ENCODE measurements around the gene TRPC4AP.

Gene TRPC4AP

DNA sequence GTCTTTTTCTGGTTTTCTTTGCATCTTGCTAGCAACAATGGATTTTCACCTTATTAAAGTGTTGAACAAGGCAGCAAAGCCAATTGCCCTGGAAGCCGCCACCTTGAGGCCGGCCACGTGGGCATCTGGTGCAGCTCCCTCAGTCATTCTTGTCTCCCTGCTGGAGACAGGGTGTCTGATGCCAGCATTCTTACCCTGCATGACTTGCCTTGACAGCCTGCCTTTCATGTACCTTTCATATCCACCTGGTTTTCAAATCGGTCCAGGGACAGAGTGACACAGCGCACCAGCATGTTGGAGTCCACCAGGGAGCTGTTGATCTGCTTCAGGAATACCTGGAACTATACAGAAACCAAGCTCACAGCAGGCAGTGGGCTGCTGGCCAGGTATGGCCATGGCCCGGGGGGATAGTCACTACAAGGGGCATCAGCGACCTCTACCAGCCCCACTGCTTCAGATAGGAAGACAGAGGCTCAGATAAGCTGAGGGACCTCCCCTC lies 87.1 kb downstream of the TRPC4AP start:
- TF ChIP-seq PPARA (CRISPR knock-in tag; IDR thresholded peaks at IDR 0.05; ENCODE audit: borderline replicate concordance), result no peak
- TF ChIP-seq, protein P1, sequence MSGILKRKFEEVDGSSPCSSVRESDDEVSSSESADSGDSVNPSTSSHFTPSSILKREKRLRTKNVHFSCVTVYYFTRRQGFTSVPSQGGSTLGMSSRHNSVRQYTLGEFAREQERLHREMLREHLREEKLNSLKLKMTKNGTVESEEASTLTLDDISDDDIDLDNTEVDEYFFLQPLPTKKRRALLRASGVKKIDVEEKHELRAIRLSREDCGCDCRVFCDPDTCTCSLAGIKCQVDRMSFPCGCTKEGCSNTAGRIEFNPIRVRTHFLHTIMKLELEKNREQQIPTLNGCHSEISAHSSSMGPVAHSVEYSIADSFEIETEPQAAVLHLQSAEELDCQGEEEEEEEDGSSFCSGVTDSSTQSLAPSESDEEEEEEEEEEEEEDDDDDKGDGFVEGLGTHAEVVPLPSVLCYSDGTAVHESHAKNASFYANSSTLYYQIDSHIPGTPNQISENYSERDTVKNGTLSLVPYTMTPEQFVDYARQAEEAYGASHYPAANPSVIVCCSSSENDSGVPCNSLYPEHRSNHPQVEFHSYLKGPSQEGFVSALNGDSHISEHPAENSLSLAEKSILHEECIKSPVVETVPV (CRISPR knock-in tag; IDR thresholded peaks at IDR 0.05), result no peak
- no peak for TF ChIP-seq RARB (CRISPR knock-in tag; IDR thresholded peaks at IDR 0.05)
- TF ChIP-seq ZNF70 (CRISPR knock-in tag; IDR thresholded peaks at IDR 0.05), result no peak
- TF ChIP-seq SNAI2 (CRISPR knock-in tag; IDR thresholded peaks at IDR 0.05), result no peak
- TF ChIP-seq, protein P2, sequence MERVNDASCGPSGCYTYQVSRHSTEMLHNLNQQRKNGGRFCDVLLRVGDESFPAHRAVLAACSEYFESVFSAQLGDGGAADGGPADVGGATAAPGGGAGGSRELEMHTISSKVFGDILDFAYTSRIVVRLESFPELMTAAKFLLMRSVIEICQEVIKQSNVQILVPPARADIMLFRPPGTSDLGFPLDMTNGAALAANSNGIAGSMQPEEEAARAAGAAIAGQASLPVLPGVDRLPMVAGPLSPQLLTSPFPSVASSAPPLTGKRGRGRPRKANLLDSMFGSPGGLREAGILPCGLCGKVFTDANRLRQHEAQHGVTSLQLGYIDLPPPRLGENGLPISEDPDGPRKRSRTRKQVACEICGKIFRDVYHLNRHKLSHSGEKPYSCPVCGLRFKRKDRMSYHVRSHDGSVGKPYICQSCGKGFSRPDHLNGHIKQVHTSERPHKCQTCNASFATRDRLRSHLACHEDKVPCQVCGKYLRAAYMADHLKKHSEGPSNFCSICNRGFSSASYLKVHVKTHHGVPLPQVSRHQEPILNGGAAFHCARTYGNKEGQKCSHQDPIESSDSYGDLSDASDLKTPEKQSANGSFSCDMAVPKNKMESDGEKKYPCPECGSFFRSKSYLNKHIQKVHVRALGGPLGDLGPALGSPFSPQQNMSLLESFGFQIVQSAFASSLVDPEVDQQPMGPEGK (CRISPR knock-in tag; IDR thresholded peaks at IDR 0.05; ENCODE audit: borderline replicate concordance), result no peak
- ATAC-seq, result no peak

DNA sequence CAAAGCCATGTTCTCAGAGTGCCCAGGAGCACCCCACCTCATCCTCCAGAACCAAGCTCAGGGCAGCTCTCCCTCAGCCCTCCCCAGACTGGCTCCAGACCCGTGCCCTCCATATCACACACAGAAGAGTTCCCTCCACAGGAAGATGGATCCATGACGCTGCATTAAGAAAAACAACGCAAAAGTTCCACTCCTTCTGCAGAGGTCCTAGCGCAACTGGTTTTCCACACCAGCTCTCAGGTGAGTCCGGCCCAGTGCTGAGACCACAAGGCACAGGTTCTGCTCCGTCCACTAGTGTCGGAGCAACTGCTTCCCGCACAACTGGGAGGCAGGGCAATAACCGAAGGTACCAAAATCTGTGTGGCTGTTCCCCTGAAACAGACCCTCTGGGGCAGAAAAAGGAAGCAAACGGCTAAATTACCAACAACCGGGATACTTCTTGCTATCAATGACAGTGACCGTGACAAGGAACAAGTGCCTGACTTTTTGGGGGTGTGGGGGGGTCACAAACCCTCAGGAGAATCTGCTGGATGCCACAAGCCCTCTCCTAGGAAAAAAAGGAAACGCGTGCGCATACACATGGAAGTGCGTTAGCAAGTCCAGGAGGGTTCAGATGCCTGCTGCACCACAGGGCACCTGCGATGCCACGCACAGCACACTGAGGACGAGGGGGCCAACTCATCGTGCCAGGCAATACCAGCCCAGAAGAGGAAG lies 87.7 kb downstream of the TRPC4AP start:
- no peak for TF ChIP-seq BACH2 (CRISPR knock-in tag; IDR thresholded peaks at IDR 0.05; ENCODE audit: borderline replicate concordance)
- no peak for TF ChIP-seq ZNF70 (CRISPR knock-in tag; IDR thresholded peaks at IDR 0.05)
- TF ChIP-seq, protein P1 (CRISPR knock-in tag; IDR thresholded peaks at IDR 0.05), result no peak
- no peak for TF ChIP-seq ZNF565 (CRISPR knock-in tag; conservative IDR thresholded peaks at IDR 0.05; ENCODE audit: low read depth)
- TF ChIP-seq, protein P3, sequence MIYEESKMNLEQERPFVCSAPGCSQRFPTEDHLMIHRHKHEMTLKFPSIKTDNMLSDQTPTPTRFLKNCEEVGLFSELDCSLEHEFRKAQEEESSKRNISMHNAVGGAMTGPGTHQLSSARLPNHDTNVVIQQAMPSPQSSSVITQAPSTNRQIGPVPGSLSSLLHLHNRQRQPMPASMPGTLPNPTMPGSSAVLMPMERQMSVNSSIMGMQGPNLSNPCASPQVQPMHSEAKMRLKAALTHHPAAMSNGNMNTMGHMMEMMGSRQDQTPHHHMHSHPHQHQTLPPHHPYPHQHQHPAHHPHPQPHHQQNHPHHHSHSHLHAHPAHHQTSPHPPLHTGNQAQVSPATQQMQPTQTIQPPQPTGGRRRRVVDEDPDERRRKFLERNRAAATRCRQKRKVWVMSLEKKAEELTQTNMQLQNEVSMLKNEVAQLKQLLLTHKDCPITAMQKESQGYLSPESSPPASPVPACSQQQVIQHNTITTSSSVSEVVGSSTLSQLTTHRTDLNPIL (CRISPR knock-in tag; IDR thresholded peaks at IDR 0.05; ENCODE audit: low read depth), result no peak
- no peak for TF ChIP-seq ISL1 (CRISPR knock-in tag; IDR thresholded peaks at IDR 0.05)
- TF ChIP-seq GLIS3 (CRISPR knock-in tag; IDR thresholded peaks at IDR 0.05), result no peak
- no peak for TF ChIP-seq TOX (CRISPR knock-in tag; IDR thresholded peaks at IDR 0.05; ENCODE audit: borderline replicate concordance)
- TF ChIP-seq, protein P2 (CRISPR knock-in tag; IDR thresholded peaks at IDR 0.05; ENCODE audit: borderline replicate concordance), result no peak
- TF ChIP-seq, protein P4, sequence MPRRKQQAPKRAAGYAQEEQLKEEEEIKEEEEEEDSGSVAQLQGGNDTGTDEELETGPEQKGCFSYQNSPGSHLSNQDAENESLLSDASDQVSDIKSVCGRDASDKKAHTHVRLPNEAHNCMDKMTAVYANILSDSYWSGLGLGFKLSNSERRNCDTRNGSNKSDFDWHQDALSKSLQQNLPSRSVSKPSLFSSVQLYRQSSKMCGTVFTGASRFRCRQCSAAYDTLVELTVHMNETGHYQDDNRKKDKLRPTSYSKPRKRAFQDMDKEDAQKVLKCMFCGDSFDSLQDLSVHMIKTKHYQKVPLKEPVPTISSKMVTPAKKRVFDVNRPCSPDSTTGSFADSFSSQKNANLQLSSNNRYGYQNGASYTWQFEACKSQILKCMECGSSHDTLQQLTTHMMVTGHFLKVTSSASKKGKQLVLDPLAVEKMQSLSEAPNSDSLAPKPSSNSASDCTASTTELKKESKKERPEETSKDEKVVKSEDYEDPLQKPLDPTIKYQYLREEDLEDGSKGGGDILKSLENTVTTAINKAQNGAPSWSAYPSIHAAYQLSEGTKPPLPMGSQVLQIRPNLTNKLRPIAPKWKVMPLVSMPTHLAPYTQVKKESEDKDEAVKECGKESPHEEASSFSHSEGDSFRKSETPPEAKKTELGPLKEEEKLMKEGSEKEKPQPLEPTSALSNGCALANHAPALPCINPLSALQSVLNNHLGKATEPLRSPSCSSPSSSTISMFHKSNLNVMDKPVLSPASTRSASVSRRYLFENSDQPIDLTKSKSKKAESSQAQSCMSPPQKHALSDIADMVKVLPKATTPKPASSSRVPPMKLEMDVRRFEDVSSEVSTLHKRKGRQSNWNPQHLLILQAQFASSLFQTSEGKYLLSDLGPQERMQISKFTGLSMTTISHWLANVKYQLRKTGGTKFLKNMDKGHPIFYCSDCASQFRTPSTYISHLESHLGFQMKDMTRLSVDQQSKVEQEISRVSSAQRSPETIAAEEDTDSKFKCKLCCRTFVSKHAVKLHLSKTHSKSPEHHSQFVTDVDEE (CRISPR knock-in tag; IDR thresholded peaks at IDR 0.05), result no peak
- no peak for TF ChIP-seq ZFP30 (CRISPR knock-in tag; IDR thresholded peaks at IDR 0.05)
- TF ChIP-seq OSR1 (CRISPR knock-in tag; IDR thresholded peaks at IDR 0.05), result no peak
- TF ChIP-seq, protein P5, sequence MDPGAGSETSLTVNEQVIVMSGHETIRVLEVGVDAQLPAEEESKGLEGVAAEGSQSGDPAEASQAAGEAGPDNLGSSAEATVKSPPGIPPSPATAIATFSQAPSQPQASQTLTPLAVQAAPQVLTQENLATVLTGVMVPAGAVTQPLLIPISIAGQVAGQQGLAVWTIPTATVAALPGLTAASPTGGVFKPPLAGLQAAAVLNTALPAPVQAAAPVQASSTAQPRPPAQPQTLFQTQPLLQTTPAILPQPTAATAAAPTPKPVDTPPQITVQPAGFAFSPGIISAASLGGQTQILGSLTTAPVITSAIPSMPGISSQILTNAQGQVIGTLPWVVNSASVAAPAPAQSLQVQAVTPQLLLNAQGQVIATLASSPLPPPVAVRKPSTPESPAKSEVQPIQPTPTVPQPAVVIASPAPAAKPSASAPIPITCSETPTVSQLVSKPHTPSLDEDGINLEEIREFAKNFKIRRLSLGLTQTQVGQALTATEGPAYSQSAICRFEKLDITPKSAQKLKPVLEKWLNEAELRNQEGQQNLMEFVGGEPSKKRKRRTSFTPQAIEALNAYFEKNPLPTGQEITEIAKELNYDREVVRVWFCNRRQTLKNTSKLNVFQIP (CRISPR knock-in tag; IDR thresholded peaks at IDR 0.05; ENCODE audit: borderline replicate concordance, low read depth), result no peak
- TF ChIP-seq TCF4 (CRISPR knock-in tag; IDR thresholded peaks at IDR 0.05; ENCODE audit: borderline replicate concordance), result no peak
- TF ChIP-seq CSDC2 (CRISPR knock-in tag; IDR thresholded peaks at IDR 0.05), result no peak
- ATAC-seq, result no peak
